NCI-H748 (cell line): ENCODE measurements around the gene ID4.

Experiments
- DNase-seq: peaks from one replicate; lab custom pipeline; 2025; ENCODE audit not compliant: unreplicated experiment; lab: John Stamatoyannopoulos, UW

ID4 gene

DNA sequence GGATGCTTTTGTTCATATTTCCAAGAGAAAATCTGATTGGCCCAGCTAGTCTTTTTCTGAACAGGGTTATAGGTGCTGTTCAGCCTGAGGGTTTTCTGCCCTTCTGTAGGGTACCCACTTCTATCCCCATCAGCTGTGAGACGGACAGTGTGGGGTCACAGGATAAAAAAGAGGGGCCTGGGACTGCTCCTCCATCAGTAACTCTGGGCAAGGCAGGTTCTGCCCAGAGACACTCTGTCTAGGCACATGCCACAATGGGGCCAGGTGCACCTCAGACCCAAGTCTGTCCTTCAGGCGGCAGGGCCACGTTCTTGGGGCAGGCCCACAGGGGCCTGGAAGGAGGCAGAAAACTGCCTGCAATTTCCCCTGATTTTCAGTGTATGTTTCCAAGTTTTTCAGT lies 20.0 kb downstream of the ID4 start:
- no peak for DNase-seq

- no peak for DNase-seq
These were observed 20.5 kb downstream of the ID4 start for GRCh38 chr6:19857703-19858102.

DNA sequence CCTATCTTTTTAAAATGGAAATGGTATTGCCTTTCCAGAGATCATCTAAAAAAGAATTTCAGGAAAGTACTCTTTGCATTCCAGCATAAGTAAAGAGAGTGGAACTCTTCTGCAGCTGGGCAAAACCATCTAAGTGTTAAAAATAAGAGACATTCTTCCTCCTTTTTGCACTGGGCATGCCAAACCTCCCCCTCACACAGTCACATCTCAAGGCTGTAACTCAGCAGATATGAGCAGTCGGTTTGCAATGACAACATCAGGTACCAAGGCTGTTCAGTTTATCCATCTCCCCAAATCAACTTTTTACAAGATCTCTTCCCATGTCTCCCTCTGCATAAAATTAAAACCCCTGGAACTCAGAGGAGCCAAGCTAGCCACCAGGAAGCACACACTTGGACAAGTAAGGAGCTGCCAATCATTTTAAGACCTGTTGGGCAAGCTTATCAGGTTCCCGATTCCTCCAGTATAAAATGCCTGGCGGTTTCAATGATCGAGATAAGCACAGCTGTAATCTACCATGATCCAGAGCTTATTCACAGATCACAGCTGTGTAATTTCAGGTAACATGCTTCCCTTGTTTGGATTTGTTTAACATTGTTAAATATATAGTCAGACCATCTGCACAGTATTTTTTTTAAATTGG lies 23.2 kb downstream of the ID4 start:
- peak; percentile 96 for DNase-seq

DNA sequence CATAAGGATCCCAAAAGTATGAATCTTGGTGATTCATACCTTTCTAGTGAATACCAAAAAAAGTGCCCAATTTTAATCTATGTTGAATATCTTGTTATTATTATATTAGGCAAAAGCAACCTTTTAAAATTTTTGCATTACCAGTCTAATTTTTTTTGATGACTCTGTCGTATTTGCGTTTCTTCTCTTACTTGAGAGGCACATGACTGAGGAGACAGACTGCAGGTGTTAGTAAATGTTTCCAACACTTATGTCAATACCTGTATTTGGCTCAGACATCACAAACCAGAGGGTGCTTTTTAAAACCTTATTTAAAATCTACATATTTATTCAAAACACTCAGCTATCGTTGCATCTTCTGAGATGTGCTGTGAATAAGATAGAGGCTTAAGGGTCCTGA lies 27.1 kb downstream of the ID4 start:
- DNase-seq: peak; percentile 65

DNA sequence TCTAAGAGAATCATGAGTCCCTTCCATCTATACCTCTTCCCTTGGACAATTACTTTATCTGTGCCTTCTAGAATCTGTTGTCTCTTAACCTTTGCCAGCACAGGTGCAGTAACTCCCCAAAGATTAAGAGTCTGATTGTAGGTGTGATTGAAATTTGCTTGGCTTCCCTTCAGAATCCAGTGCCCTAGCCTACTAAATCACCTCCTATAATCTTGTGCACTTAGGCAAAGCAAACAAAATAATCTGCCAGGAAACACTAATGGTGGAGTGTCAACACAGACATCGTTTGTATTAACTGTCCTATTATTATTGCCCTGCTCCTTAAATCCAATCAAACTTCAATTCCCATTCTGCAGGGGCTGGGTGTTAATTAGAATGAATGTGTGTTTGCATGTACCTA lies 28.0 kb downstream of the ID4 start:
- peak; percentile 99 for DNase-seq

- DNase-seq: peak; percentile 93
These were observed 29.2 kb downstream of the ID4 start for GRCh38 chr6:19866173-19866984.

DNA sequence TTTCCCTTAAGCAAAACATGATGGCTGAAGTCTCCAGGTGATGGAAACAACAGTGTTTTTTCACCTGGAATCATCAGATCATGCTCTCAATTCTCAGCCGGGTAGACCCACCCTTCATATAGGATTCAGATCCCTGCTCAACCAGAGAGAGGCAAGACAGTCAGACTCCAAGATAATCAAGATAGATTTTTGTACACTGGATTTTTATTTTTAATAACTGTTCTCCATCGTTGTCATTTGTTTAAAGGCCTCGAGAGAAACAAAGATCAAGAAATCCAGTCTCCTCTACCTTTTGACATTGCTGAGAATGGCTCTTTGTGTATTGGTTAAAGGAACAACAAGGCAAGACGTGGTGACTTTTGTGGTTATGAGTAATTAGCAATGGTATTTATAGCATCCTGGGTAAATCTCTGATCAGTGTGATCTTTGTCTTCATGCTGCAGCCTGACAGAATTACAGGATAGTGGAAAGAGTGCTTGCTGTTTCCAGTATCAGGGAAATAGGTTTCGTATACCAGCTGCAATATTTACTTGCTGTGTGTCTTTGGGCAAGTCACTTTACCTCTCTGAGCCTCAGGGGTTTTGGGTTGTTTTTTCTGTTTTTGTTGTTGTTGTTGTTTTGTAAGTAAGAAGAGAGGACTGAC lies 29.9 kb downstream of the ID4 start:
- peak; percentile 57 for DNase-seq

DNA sequence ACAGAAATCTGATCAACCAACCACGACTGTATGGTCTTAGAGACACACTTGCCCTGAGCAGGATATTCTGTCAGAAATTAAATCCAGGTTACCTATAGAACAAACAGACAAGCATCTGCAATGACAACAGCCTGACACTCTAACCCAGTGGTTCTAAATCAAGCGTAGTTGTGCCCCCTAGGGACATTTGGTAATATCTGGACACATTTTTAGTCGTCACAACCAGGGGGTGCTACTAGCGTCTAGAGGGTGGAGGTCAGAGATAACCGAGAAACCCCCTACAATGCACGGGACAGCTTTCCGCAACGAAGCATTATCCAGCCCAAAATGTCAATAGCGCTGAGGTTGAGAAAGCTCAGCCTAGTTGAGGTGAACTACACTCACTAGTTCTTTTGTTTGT lies 32.3 kb downstream of the ID4 start:
- peak; percentile 33 for DNase-seq

DNA sequence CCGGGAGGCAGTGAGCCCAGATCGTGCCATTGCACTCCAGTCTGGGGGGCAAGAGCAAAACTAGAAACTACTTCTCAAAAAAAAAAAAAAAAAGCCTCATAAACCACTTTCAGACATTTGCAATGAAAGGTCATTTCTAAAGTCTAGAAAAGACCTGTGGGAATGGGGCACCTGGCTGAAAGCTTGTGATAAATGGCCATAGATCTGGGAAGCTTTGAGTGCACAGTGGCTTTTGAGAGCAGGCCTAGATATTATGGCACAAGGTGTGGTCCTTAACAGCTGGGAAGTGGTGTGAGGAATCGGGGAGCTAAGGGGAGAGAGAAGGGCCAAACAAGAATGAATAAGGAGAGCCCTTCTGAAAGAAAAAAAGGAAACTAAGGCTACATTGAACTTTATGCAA lies 33.2 kb downstream of the ID4 start:
- no peak for DNase-seq

GRCh38 chr6:19873031-19873430 lies 35.9 kb downstream of the ID4 start:
- DNase-seq: no peak

DNA sequence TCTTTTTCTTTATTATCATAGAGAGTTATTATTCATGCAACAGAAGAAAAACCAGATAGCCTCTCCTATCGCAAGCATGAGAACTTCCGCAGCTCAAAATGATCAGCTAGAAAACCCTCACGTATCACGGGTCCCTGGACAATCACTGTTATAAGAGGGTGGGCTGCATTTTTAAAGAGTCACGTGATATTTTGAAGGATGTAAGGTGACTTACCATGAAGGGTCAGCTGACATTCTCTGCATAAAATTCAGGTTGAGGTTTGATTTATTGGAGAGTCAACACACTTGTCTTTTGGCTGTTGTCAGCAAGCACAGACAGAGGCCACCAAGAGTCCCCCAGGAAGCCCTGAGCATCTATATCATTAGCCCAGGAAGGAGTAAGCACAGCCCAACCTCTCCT lies 39.5 kb downstream of the ID4 start:
- no peak for DNase-seq

DNA sequence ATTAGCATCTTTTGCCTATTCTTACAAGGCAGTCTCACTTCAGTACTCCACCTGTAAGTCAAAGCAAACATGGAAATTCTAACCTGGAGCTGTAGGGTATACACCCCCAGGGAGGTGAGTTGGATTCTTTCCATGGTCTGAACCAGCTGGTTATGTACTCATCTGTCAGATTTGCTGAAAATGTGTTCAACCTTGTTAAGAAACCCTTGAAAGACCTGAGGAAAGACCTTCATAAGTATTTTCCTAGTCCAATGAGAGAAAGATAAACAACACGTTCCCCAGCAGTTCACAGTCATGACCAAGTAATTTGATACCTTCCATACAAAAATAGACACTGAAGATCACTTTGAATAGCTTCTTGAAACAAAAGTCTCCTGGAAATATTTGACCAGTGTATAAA lies 42.5 kb downstream of the ID4 start:
- DNase-seq: peak; percentile 86

- DNase-seq: peak; percentile 74
These were observed 42.9 kb downstream of the ID4 start for GRCh38 chr6:19880066-19880465.

- no peak for DNase-seq
These were observed 54.3 kb downstream of the ID4 start for GRCh38 chr6:19891451-19891850.
